GM19351 (cell line): ENCODE results near the gene LGI2.

Experiments used
- ATAC-seq: cut with Tn5 transposase; IDR thresholded peaks from one replicate; pipeline ENCODE4 v1.9.1; 2021; ENCODE audit warnings: mild to moderate bottlenecking, moderate library complexity; ENCODE audit not compliant: unreplicated experiment

LGI2 gene

DNA sequence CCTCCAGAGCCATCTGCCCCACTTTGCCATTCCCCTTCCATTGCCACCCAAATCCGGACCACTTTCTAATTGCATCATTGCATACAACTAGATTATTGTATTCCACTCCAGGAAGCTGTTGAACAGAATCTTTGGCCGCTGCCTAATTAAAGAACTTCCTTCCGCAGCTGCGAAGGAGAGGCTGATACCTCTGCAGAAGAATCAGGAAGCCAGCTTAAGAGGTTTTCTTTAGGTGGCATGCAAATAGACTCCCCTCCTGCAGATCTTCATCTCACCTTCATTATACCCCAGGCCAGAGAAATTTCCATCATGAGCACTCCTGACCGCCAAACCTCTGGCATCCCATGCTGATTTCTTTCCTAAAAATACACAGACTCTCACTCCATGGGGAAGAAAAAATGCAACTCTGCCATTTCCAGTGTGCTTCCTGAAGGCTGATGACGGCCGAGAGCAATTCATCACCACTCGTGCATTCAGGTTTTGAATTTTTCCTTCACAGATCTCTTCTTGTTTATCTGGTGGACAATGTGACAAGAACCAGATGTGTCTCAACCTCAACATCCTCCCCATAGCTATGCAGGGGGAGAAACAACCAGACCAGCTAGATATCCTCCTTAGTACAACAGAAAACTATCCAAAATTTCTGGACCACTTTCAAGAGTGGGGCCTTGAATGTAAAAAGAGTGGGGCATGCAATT, 31.2 kb downstream of the LGI2 start:
- ATAC-seq: no peak

DNA sequence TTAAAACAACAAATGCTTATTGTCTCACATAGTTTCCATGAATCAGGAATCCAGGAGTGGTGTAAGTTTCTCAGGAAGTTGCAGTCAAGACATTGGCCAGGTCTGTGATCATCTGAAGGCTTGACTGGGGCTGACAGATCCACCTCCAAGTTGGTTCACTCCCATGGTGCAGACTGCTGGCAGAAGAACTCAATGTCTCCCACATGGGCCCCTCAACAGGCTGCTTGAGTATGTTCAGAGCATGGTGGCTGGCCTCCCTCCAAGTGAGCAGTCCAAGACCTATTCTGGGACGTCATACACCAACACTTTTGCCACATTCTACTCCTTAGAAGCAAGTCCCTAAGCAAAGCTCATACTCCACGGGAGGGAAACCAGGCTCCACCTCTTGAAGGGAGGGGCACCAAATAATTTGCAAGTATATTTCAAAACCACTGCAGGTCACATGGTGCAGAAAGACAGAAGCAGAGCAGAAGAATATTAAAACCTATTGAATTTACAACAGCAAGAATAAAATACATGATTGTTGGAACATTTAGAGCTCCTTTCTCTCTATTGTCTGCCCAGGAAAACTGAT, 35.3 kb downstream of the LGI2 start:
- no peak for ATAC-seq

DNA sequence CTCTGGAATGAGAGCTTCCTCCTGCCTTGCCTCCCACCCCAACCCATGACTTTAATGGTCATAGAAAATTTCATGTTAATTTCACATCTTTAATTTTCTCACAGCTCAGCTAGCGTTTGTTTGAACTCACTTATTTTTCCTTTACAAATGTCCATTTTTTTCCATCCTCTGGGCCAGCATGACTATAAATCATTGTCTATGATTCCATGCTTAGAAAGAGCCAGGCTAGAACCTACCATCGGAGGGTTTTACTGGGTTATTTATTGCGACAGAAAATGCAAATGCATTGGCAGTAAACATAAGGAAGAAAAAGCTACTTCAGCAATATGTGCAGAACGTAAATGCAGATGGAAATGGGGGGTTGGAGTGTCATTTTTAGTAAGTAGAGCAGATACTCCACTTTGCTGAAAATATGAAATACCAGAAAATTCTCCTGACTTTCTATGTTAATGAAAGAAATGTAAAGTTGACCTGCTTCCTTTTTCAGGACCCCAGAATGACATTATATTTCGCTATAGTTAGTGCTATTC, 37.1 kb downstream of the LGI2 start:
- no peak for ATAC-seq

- no peak for ATAC-seq
These were observed 37.8 kb downstream of the LGI2 start for GRCh38 chr4:24992968-24993367.

- no peak for ATAC-seq
These were observed 39.7 kb downstream of the LGI2 start for GRCh38 chr4:24991015-24991414.

- ATAC-seq: no peak
These were observed 41.4 kb downstream of the LGI2 start for GRCh38 chr4:24989327-24989726.

DNA sequence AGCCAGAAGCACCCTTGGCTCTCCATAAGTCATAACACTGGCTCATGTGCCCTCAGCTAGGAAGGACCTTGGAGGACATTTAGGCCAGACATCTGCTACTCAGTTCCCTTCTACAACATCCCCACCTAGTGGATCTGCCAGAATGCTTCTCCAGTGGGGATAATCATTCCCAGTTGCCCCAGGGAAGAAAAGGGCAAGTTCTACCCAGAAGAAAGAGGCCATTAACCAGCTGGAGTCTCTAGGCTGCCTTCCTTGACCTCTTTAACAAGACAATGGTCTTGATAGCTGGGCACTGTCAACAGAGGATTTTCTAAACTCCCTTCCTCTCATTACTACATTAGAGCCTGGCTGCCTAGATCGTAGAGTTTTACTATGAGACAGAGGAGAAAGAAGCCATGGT, 42.0 kb downstream of the LGI2 start:
- ATAC-seq: no peak

DNA sequence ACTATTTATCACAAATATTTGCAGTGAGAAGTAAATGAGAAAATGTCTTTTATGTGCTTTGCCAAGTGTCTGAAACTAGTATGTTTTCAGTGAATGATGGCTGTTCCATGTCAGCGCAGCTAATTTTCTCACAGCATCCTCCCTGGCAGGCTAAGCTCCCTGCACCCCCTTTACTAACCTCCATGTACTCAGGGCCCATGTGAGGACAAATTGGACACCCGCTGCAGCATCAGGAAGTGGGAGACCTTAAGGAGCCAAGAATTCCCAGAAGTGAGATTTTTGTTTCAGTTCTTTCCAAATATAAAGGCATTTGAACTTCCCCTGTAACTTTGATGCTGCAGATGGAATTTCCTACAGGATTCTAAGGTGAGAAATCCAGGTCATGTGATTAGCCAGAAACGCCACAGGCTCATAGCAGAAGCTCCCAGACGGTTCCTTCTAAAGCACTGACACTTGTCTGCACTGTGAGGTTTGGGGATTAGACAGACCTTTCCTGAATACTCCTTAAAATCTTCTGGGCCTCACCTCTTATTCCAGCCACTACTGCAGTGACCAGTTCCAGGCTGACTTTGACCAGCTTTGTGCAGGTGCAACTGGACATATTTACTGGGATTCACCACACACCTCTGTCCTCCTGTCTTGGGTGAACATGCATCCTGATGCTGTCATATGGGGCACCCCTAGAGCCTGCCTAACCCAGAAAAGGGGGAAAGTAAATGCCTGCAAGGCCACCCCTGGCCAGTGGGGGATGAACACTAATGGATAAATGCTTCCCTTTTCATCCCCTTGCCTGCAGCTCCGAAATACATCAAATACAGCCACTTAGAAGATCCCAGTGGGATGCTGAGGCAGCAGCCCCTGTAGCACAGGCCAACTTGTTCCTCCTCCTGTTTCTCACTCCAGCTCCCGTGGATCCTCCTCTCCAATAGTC, 45.9 kb downstream of the LGI2 start:
- no peak for ATAC-seq

DNA sequence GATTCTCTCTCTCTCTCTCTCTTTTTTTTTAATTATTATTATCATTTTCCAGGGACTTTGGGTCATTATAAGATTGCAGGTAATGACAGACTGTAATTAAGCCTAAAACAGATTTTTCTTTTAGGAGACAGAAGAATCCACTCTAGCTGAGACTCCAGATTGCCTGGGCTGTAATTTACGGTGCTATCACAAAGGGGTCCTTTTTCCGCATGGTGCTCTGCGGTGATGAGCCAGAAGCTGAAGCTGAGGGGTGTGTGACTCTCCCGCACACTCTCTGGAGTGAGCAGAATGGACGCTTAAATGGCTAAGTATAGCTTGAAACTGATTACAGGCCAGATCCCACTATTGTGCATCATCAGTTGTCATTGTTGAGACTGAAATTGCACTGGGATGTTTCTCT, 50.0 kb downstream of the LGI2 start:
- no peak for ATAC-seq

DNA sequence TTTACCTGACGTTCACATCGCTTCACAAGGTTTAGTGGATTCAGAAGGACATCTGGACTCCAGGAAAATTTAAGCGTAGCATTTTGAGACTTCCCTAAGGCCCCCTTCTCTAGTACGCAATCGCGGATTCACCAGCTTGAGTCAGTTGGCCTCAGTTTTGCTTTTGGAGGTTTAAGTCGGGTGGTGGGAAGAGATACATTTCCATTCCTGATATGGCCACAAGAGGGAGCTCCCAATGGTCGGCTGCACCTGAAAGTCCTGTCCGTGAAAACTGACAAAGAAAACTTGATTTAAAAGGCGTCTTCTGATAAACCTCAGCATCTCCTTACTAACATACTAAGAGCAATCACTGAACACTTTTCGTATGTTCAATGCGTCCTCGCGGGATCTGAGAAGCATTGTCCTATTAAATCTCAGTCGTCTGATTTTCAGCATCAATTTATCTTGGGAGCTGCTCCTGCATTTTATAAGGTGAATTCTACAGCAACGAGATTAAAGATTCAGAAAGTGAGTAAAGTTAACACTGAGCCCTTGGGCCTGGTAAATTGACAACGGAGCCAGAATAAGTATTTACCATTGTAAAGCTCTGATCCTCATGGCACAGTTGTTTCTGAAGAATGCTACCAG, 50.6 kb downstream of the LGI2 start:
- ATAC-seq: peak; percentile 49

DNA sequence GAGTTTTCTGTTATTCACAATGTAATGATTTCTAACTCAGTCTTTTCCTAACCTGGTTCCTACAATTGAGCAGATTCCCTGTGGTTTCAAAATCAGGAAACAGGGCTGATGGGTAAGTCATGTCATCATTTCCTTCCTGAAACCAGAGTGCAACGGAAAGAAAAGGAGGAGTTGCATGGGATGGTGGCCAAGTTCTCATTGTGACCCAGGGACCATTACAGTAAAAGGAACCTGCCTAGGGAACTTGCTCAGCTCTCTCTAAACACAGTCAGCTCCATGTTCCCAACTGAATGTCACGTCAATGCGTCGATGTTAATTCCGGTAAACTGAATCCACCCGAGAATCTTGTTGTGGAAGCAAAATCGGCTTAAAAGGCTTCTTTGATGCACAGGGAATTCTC, 51.2 kb downstream of the LGI2 start:
- no peak for ATAC-seq

DNA sequence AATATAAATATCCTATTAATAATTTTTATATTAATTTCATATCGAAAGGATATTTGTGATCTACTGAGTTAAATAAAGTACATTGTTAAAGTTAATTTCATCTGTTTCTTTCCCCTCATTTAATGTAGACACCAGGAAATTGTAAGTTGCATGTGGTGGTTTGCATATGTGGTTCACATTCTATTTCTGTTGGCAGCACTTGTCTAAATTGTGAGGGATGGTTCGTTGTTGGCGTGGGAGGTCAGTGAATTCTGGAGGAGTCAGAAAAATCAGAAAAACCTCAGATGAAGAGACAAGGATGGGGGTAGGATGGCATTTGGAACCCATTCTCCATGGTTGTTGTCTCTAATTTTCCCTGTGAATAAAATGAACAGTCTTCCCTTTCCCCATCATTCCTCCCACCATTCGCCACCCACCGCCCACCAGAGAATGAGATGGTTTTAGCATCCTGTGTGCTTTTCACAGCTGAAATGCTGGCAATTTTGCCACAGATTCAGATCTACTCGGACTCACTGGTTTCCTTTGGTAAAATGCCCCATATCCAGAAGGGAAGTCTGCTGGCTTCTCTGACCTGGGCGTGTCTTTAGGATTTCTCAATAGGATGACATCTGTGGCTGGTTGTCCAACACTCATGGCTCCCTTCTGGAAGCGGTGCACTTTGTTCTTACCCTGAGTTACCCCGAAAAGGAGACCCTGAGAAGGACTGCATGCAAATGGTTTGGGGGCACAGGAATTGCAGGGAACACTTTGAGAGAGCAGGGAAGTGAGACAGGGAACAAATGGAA, 52.3 kb downstream of the LGI2 start:
- ATAC-seq: peak; percentile 56

DNA sequence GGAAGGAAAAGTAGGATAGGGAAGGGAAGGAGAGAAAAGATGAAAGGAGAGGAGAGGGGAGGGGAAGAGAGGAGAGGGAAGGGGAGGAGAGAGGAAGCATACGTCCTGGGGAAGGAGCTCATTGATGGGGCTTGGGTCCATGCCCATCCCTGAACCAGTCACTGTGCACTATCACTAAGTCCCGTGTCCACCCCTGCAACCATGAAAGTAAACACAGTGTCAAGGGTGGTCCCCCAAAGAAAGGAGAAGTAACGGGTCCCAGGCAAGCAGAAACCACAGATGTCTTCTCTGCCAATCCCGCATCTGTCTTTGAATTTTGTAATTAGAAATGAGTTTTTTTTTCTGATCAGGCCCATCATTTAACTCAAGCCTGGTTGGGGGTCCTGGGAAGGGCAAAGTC, 55.2 kb downstream of the LGI2 start:
- ATAC-seq: no peak

- ATAC-seq: no peak
These were observed 56.8 kb downstream of the LGI2 start for GRCh38 chr4:24973747-24974601.

GRCh38 chr4:24973404-24973746, 57.4 kb downstream of the LGI2 start:
- ATAC-seq: no peak

GRCh38 chr4:24971192-24971591, 59.6 kb downstream of the LGI2 start:
- no peak for ATAC-seq

- no peak for ATAC-seq
These were observed 60.1 kb downstream of the LGI2 start for GRCh38 chr4:24970635-24971034.

DNA sequence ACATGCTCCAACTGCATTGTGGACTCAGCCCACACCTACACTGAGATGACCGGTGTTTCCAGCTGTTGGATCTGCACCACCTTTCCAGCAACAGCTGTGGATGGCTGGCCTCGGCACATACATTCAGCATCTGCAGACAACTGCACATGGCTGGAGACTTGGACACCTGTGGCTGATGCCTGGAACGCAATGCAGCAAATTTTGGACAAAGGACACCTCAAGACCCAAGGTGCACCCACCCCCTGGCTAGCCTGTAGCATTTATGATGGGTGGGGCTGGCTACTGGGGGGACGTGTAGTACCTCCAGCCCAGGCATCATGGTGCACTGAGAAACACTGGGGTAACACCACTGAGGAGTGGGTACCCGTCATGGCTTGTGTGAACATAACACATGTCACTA, 60.6 kb downstream of the LGI2 start:
- no peak for ATAC-seq

GRCh38 chr4:24969486-24969885, 61.3 kb downstream of the LGI2 start:
- ATAC-seq: no peak

DNA sequence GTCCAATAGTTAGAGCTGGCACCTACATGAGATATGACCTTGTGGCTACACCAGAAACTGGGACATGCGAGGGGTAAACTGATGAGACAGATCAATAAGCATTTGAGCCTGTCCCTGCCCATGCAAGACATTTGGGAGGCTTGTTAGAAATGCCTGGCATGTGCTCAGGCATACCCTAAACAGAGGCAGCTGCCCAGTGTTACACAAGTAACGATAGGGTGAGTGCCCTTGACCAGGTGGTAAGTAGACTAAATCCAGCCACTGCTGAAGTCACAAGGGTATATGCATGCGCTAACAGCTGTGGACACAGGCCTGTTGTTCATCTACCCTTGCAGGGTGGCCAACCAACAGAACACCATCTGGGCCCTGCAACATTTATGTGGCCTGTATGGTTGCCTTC, 61.8 kb downstream of the LGI2 start:
- no peak for ATAC-seq
